Karpas-422 (cell line): ENCODE data around the gene CHDH. TPM values are rescaled to one million over a fixed set of nuclear protein-coding genes. Genes with fewer than 3 reads are reported as not detected.

Source experiments
- DNase-seq: peaks from one replicate; pipeline ENCODE4 v3.0.0-alpha.2; 2015
- H2AFZ ChIP-seq: fragments of 200-600 bp; sonication (generic); 2 replicates; pipeline ENCODE4 v1.6.1; 2014; ENCODE audit warnings: antibody characterized with exemption, low read length, mixed read lengths
- H3K27ac ChIP-seq: fragments of 200-600 bp; sonication (generic); 2 replicates; pipeline ENCODE4 v1.5.1; 2014; ENCODE audit warnings: mild to moderate bottlenecking, low read length, moderate library complexity
- H3K27me3 ChIP-seq: fragments of 200-600 bp; sonication (generic); 2 replicates; pipeline ENCODE4 v1.6.1; 2014; ENCODE audit warnings: low read length, mixed read lengths
- H3K36me3 ChIP-seq: fragments of 200-600 bp; sonication (generic); 2 replicates; pipeline ENCODE4 v1.6.1; 2014; ENCODE audit warnings: low read length, mixed read lengths; ENCODE audit not compliant: insufficient read depth
- H3K4me1 ChIP-seq: fragments of 200-600 bp; sonication (generic); 2 replicates; pipeline ENCODE4 v1.6.1; 2014; ENCODE audit warnings: mild to moderate bottlenecking, low read length, mixed read lengths
- H3K4me2 ChIP-seq: fragments of 200-600 bp; sonication (generic); 2 replicates; pipeline ENCODE4 v1.6.1; 2014; ENCODE audit warnings: low read length, low read depth, mild to moderate bottlenecking; ENCODE audit not compliant: poor library complexity, severe bottlenecking
- H3K4me3 ChIP-seq: fragments of 200-600 bp; sonication (generic); 2 replicates; pipeline ENCODE4 v1.5.1; 2014; ENCODE audit warnings: mild to moderate bottlenecking, antibody characterized with exemption, low read length, mixed read lengths
- H3K79me2 ChIP-seq: fragments of 200-600 bp; sonication (generic); 2 replicates; pipeline ENCODE4 v1.6.1; 2014; ENCODE audit warnings: mild to moderate bottlenecking, low read length, mixed read lengths
- H3K9ac ChIP-seq: fragments of 200-600 bp; sonication (generic); 2 replicates; pipeline ENCODE4 v1.6.0; 2014; ENCODE audit warnings: low read length
- H3K9me2 ChIP-seq: fragments of 200-600 bp; sonication (generic), shearing (Covaris generic); replicated peaks from 2 replicates; pipeline ENCODE4 v1.6.0; 2014; ENCODE audit warnings: mild to moderate bottlenecking, low read length, moderate library complexity; ENCODE audit not compliant: insufficient read depth
- H3K9me3 ChIP-seq: fragments of 300-700, 200-600 bp; sonication (generic); 2 replicates; pipeline ENCODE4 v1.6.1; 2014; ENCODE audit warnings: low read length, mixed read lengths
- H4K20me1 ChIP-seq: fragments of 200-600 bp; sonication (generic); 2 replicates; pipeline ENCODE4 v1.6.1; 2014; ENCODE audit warnings: mild to moderate bottlenecking, antibody characterized with exemption, low read length, low read depth; ENCODE audit not compliant: insufficient read depth
- total RNA-seq: library from RNA; depleted of rRNA; stranded (reverse); fragments of >200 nt; shearing (Covaris generic); gene quantifications from 2 replicates; pipeline ENCODE4 v1.2.3, GENCODE V29; 2014; ENCODE audit warnings: low replicate concordance

Gene CHDH
- total RNA-seq, 1 experiment from 2014 or later, result not detected

DNA sequence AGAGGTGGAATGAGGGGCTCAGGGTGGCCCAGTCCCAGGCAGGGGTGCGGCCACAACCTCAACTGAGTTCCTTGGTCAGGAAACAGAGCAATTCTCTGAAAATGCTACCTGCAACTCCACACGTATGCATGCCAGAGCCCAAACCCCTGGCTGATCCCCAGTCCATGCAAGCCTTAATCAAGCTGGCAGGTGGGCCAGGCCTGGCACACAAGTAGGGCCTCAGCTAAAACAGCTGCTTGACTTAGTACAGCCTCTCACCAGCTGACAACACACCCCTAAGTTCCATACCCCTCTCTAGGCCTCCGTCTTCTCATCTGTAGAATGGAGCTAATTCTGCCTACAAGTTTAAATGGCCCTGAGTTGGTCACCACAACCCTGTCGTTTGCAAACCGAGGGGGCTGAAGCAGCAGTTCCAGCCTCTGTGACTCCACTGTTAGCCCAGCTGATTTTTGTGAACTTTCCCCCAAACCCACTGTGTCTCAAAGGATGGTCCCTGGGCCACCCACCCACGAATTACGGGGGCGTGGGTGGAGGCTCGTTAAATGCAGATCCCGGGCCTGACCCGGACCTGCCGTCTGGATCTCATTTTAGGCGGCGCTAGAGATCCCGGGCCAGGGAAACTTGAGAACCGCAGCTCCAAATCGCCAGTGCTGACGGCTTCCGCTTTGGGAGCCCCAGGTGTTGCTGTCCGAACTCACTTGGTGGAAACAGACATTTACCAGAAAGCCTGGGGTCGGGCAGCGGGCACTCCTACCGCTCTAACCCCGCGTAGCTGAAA is 927 bp downstream of the CHDH start:
- Histone ChIP-seq H3K9me2 (no peaks in the 10 kb centered on the region), H3K27me3 (no peaks in the 10 kb centered on the region), H3K36me3 (no peaks in the 10 kb centered on the region), H3K9me3 (no peaks in the 10 kb centered on the region), H3K9ac (no peak overlapping the region), H3K27ac (no peak overlapping the region), H4K20me1 (no peaks in the 10 kb centered on the region), H2AFZ (no peak overlapping the region), H3K4me1 (no peaks in the 10 kb centered on the region), H3K4me2 (no peak overlapping the region), H3K4me3 (no peak overlapping the region), H3K79me2 (no peaks in the 10 kb centered on the region)
- no peak for DNase-seq

DNA sequence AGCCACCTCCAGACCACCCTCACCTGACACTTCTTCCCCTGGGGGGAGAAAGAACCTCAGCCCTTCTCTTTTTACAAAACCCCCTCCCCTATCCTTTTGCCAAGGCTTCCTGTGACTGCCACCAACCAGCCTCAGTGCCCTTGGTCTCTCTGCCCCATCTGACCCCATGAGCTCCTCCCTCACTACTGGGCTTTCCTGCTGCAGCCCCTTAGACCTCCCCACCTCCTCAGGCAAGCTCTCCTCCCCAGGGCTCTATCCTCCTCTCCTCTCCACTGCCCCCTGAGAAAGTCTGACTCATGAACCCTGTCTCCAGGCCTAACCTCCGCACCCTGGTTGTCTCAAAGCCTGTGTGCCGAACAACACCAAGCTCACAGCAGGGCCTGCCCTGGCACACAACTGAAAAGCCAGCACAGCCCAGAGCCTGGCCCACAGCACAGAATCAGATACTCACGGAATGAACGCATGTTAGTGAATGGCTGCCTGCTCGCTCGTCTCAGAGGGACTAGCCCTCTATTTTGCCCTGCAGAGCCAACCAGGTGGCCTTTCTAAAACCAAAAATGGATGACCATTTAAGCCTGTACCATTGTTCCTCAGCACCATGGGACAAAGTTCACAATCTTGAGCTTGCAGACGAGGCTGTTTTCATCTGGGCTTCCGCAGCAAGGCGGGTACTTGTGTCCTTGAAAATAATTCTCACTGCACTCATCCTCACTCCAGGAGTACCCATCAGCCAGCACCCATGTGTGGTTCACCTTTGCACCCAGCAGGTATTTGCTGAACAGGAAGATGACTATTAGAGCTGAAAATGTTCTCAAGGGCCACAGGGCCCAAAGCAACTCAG is 1.7 kb downstream of the CHDH start:
- Histone ChIP-seq H3K4me1 (no peaks in the 10 kb centered on the region), H3K4me2 (no peak overlapping the region), H3K9me3 (no peaks in the 10 kb centered on the region), H2AFZ (no peak overlapping the region), H3K79me2 (no peaks in the 10 kb centered on the region), H3K9me2 (no peaks in the 10 kb centered on the region), H3K27me3 (no peaks in the 10 kb centered on the region), H3K27ac (no peak overlapping the region), H3K4me3 (no peak overlapping the region), H4K20me1 (no peaks in the 10 kb centered on the region), H3K9ac (no peak overlapping the region), H3K36me3 (no peaks in the 10 kb centered on the region)
- no peak for DNase-seq

DNA sequence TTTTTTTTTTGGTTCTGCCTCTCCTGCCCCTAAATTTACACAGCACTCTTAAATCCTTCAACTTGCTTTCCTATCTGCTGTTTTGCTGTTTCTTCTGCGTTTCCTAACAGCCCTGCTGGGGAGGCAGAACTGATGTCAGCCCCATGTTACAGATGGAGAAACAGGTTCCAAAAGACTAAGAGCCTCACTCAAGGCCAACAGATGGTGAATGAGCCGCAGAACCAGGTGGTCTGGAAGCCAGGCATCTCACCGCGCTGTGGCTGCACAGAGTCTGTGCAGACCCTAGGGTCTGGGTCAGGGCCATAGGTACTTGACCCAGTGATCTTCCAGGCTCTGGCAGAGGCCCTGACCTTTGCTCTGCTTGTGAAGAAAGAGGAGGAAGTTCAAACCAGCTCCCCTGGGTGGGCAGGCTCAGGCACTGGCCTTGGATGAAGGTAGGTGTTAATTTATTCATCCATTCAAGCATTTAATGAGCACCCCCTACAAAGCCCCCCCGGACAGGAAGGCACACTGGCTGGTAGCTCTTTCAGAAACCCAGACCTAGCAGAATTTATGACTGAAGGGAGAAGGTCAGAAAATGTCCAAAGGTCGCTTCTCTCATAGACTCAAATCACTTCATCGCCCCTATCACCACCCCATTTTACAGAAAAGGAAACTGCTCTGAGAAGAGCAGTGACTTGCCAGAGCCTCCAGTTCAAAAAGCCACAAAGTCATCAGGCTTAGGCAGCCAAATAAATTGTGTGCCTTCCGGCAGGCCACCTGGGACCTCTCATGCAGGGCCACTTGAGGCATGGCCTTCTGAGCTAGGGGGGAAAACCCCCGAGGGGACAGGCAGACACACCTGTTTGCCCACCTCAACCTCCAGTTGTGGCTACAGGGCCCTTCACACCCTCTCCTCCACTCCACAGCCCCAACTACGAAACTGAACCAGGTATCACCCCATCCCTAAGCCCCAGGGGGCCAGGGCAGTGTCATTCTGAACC is 2.7 kb downstream of the CHDH start:
- no peaks in the 10 kb centered on the region for H3K36me3 ChIP-seq
- H3K4me1 ChIP-seq, result no peaks in the 10 kb centered on the region
- no peak overlapping the region for H3K27ac ChIP-seq
- H3K9me3 ChIP-seq, result no peaks in the 10 kb centered on the region
- H3K4me3 ChIP-seq, result no peak overlapping the region
- no peak overlapping the region for H3K4me2 ChIP-seq
- DNase-seq, result no peak
- H2AFZ ChIP-seq, result no peak overlapping the region
- H3K9me2 ChIP-seq, result no peaks in the 10 kb centered on the region
- H4K20me1 ChIP-seq, result no peaks in the 10 kb centered on the region
- no peaks in the 10 kb centered on the region for H3K27me3 ChIP-seq
- H3K79me2 ChIP-seq, result no peaks in the 10 kb centered on the region
- H3K9ac ChIP-seq, result no peak overlapping the region

DNA sequence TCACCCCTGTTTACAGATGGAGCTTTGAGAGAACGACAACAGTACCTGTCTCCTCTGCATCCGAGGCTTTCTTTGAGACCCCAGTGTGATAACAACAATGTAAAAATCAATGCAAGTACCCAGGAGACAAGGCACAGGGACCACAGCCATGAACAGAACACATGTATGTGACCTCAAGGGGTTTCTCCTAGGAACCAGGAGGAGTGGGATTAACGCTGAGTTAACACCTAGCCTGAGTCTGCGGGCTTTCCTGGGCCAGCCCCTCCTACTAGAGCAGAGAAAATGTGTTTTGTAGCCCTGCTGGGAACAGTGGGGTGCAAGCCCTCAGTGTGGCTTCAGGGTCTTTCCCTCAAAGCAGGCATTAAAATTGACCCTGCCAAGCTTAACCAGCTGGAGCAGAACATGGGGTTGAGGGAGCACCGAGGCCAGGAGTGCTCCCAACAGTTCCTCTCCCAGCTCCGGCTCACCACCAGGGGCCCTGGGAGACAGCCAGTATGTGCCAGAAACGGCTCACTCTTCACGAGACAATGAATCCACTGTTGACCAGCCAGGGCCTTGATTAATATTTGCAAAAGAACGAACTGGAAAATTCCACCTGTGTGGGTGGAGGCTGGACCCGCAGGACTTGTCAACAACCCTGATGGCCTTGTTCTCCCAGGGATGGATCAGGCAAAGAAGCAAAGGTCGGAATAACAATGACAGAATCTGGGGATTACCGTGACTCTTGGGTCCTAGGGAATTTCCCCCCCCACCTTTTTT is 3.6 kb downstream of the CHDH start:
- Histone ChIP-seq H3K79me2 (no peaks in the 10 kb centered on the region), H3K4me1 (no peaks in the 10 kb centered on the region), H3K36me3 (no peaks in the 10 kb centered on the region), H3K9me3 (no peaks in the 10 kb centered on the region), H3K4me3 (no peak overlapping the region), H3K27ac (no peak overlapping the region), H3K4me2 (no peak overlapping the region), H3K27me3 (no peaks in the 10 kb centered on the region), H4K20me1 (no peaks in the 10 kb centered on the region), H3K9me2 (no peaks in the 10 kb centered on the region), H3K9ac (no peak overlapping the region), H2AFZ (no peak overlapping the region)
- DNase-seq, result no peak

DNA sequence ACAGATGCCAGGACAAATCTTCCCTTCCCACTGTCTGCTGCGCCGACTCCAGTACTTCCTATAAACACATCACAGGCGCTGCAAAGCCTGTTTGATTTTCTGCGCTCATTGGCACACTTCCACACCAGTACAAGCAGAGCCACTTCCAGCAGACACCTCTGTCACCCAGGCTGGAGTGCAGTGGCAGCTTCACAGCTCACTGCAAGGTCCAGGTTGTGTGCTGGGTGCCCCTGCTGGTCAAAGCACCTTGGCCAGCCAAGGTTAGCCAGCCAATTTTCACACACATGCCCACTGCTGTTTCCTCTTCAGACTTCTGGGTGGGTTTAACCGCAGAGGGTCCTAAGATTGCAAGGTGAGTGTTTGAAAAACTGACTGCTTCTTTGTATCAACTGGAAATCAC is 4.9 kb downstream of the CHDH start:
- no peaks in the 10 kb centered on the region for H3K9me3 ChIP-seq
- no peak overlapping the region for H3K4me3 ChIP-seq
- H3K9ac ChIP-seq, result no peak overlapping the region
- no peaks in the 10 kb centered on the region for H3K9me2 ChIP-seq
- no peaks in the 10 kb centered on the region for H3K36me3 ChIP-seq
- H3K27me3 ChIP-seq, result no peaks in the 10 kb centered on the region
- H3K4me2 ChIP-seq, result no peak overlapping the region
- no peaks in the 10 kb centered on the region for H3K79me2 ChIP-seq
- no peak overlapping the region for H2AFZ ChIP-seq
- no peaks in the 10 kb centered on the region for H3K4me1 ChIP-seq
- no peaks in the 10 kb centered on the region for H4K20me1 ChIP-seq
- no peak overlapping the region for H3K27ac ChIP-seq
- no peak for DNase-seq

DNA sequence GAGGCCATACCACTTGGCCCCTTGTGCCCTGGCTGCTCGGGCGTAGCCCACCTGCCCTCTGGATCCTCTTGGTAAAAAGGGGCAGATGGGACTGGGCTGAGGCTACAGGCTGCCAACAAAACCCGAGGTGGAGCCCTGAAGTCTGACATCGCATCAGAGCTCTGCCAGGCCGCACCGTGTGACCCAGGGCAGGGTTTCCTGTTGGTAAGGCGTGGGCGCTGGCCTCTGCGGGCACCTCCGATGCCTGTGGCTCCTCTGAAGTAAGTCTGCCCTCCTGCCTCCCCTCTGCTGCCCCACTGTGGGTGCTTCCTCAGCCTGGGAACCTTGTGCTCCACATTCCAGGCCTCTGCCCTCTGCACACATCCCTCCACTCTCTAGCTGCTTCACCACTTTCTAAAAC is 8.9 kb downstream of the CHDH start:
- Histone ChIP-seq H3K4me3 (no peak overlapping the region), H3K36me3 (no peaks in the 10 kb centered on the region), H3K4me1 (no peaks in the 10 kb centered on the region), H3K27ac (no peak overlapping the region), H2AFZ (no peak overlapping the region), H4K20me1 (no peaks in the 10 kb centered on the region), H3K79me2 (no peaks in the 10 kb centered on the region), H3K4me2 (no peak overlapping the region), H3K9me2 (no peaks in the 10 kb centered on the region), H3K27me3 (no peaks in the 10 kb centered on the region), H3K9me3 (no peaks in the 10 kb centered on the region), H3K9ac (no peak overlapping the region)
- DNase-seq, result no peak

DNA sequence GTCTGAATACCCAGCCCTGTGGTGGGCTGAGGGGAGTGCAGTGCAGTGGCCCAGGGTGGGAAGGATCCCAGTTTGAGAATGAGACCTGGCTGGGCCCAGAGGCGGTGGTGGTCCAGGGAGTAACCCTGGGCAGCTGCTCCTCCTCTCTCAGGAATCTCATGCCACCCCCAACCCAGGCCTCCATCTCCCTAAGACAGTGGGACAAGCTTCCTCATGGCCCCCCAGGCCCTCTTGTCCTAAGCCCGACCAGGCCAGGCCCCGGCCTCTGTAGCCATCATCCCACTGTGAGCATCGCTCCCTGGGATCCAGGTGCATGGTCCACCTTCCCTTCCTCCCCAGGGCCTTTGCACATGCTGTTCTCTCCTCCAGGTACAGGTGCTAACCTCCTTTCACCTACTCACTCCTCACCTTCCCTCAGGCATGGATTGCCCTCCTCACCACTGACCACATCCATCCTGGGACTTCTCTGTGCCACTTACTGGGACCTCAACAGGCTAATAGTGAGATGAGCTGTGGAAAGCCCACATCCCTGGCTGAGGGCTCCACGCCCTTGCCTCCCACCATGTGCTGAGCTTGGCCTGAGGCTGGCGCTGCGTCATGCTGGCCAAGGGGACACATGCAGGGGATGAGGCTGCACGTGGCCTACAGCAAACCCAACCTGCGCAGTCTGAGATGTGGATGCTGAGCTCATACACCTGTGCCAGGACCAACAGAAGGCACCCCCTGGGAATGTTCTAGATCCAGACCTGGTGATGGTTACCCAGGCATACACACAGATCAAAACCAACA is 9.9 kb downstream of the CHDH start:
- H3K79me2 ChIP-seq, result no peaks in the 10 kb centered on the region
- no peak overlapping the region for H3K9ac ChIP-seq
- H3K4me2 ChIP-seq, result no peak overlapping the region
- DNase-seq, result no peak
- H3K36me3 ChIP-seq, result no peaks in the 10 kb centered on the region
- H3K27me3 ChIP-seq, result no peaks in the 10 kb centered on the region
- no peak overlapping the region for H3K27ac ChIP-seq
- H3K4me1 ChIP-seq, result no peaks in the 10 kb centered on the region
- H3K4me3 ChIP-seq, result no peak overlapping the region
- no peak overlapping the region for H2AFZ ChIP-seq
- no peaks in the 10 kb centered on the region for H3K9me3 ChIP-seq
- no peaks in the 10 kb centered on the region for H4K20me1 ChIP-seq
- H3K9me2 ChIP-seq, result no peaks in the 10 kb centered on the region
